Thymus (tissue), 11 donors: ENCODE data around the gene VAC14. TPM values are rescaled to one million over a fixed set of nuclear protein-coding genes. Genes with fewer than 3 reads are reported as not detected.
A peak's percentile ranks its signal among the peaks of the same experiment; 100 is the strongest.

Source experiments
- DNase-seq, 9 donors: peaks; one replicate each; pipeline ENCODE4 v3.0.0-alpha.2; 2013; ENCODE audit warnings: low spot score in 9 of 9, low read depth in 6 of 9, missing footprints in 1 of 9
- H3K27ac ChIP-seq, 2 donors: one replicate each; pipeline ENCODE4 v1.5.1; 2013; ENCODE audit warnings: control low read depth in 1 of 2, low read depth in 1 of 2, low read length in 1 of 2, mild to moderate bottlenecking in 1 of 2, moderate library complexity in 1 of 2
- H3K27me3 ChIP-seq, 2 donors: one replicate each; pipeline ENCODE4 v1.5.1; 2013; ENCODE audit warnings: low read length in 1 of 2; ENCODE audit not compliant: control insufficient read depth in 2 of 2, insufficient read depth in 1 of 2
- H3K36me3 ChIP-seq, 2 donors: one replicate each; pipeline ENCODE4 v1.5.1; 2013; ENCODE audit warnings: low read length in 1 of 2, mild to moderate bottlenecking in 1 of 2, moderate library complexity in 1 of 2; ENCODE audit not compliant: control insufficient read depth in 2 of 2, insufficient read depth in 2 of 2
- H3K4me1 ChIP-seq, 2 donors: one replicate each; pipeline ENCODE4 v1.5.1; 2013; ENCODE audit warnings: low read length in 2 of 2; ENCODE audit not compliant: control insufficient read depth in 2 of 2, insufficient read depth in 2 of 2
- H3K4me3 ChIP-seq, 2 donors: one replicate each; pipeline ENCODE4 v1.5.1; 2013; ENCODE audit warnings: low read length in 2 of 2, control low read depth in 1 of 2, mild to moderate bottlenecking in 1 of 2
- H3K9me3 ChIP-seq, 2 donors: one replicate each; pipeline ENCODE4 v1.5.1; 2013; ENCODE audit warnings: low read length in 1 of 2, mild to moderate bottlenecking in 1 of 2; ENCODE audit not compliant: control insufficient read depth in 2 of 2, insufficient read depth in 1 of 2
- WGBS: extraction: QIAGEN DNeasy Blood & Tissue Kit; methylation state at CpG from one replicate; pipeline ENCODE4 v1.1.7; 2013; 5-methylcytosine and 5-hydroxymethylcytosine counted together
- polyA plus RNA-seq: library from polyadenylated mRNA; stranded (reverse); fragments of 200-250 nt; gene quantifications from one replicate; pipeline ENCODE4 v1.2.3, GENCODE V29; 2013
- total RNA-seq: library from RNA; stranded (reverse); fragments of 120-200 nt; gene quantifications from one replicate; pipeline ENCODE4 v1.2.4, GENCODE V29; 2013
- donor health status: healthy.

Gene VAC14
- total and polyA plus RNA-seq, 2 donors, result 28.7 to 33.1 TPM

GRCh38 chr16:70717065-70717464 lies 83.9 kb downstream of the VAC14 start:
- Histone ChIP-seq H3K4me1 (peaks cover 38 to 42% of the 10 kb centered on the region in 2 donors), H3K27ac (no peak overlapping the region), H3K4me3 (no peak overlapping the region), H3K27me3 (no peaks in the 10 kb centered on the region), H3K36me3 (peaks cover 17% of the 10 kb centered on the region in 2 donors), H3K9me3 (peaks cover 0 to 1% of the 10 kb centered on the region in 2 donors)
- DNase-seq, result no peak
- WGBS, result 99% methylated on average over 9 of the region's 9 CpGs

- H3K27me3 ChIP-seq, result no peaks in the 10 kb centered on the region
- H3K36me3 ChIP-seq, result peaks cover 12 to 14% of the 10 kb centered on the region in 2 donors
- peak overlapping the region in 1 of 2 donors; percentile 63 for H3K27ac ChIP-seq
- peaks cover 44 to 53% of the 10 kb centered on the region in 2 donors for H3K4me1 ChIP-seq
- no peaks in the 10 kb centered on the region for H3K9me3 ChIP-seq
- 87% methylated on average over 6 of the region's 6 CpGs for WGBS
- H3K4me3 ChIP-seq, result no peak overlapping the region
- DNase-seq, result no peak
These were observed 85.0 kb downstream of the VAC14 start for GRCh38 chr16:70715860-70716357.

GRCh38 chr16:70715055-70715858 lies 85.7 kb downstream of the VAC14 start:
- DNase-seq, result no peak
- Histone ChIP-seq H3K4me1 (peaks cover 44 to 60% of the 10 kb centered on the region in 2 donors), H3K27ac (peak overlapping the region; percentile 62 to 63), H3K9me3 (no peaks in the 10 kb centered on the region), H3K4me3 (no peak overlapping the region), H3K36me3 (peaks cover 9 to 11% of the 10 kb centered on the region in 2 donors), H3K27me3 (no peaks in the 10 kb centered on the region)
- WGBS, result 95% methylated on average over 23 of the region's 23 CpGs

DNA sequence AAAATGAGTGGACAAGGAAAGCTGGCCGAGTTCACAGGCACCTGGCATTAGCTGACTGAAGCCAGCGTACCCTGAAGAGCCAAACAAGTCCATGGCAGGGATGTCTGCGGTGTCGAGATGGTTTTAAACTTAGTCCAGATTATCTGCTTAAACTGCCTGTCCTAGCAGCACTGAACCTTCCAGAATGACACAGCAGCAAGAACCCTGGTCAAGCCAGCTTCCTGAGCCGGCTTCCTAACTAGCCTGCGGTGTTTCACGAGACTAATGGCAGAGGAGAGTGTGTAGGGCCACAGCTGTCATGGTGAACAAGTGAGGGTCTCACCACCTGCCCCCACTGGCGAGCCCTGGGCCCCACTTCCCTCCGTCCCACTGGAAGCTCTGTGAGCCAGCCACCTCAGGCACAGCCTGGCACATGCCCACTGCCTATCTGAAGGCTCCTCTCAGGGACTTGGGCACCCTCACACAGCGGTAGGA lies 86.3 kb downstream of the VAC14 start:
- Histone ChIP-seq H3K4me3 (no peak overlapping the region), H3K9me3 (no peaks in the 10 kb centered on the region), H3K27me3 (no peaks in the 10 kb centered on the region), H3K36me3 (peaks cover 5 to 7% of the 10 kb centered on the region in 2 donors), H3K27ac (peak overlapping the region; percentile 61 to 62), H3K4me1 (peaks cover 50 to 66% of the 10 kb centered on the region in 2 donors)
- WGBS, result 91% methylated on average over 10 of the region's 10 CpGs
- DNase-seq, result no peak

- Histone ChIP-seq H3K4me3 (no peak overlapping the region), H3K36me3 (peaks cover 6 to 7% of the 10 kb centered on the region in 2 donors), H3K27me3 (no peaks in the 10 kb centered on the region), H3K4me1 (peaks cover 58 to 74% of the 10 kb centered on the region in 2 donors), H3K27ac (peak overlapping the region in 1 of 2 donors; percentile 55), H3K9me3 (no peaks in the 10 kb centered on the region)
- DNase-seq, result peak in 2 of 9 donors; percentile 51 to 66
- WGBS, result 46% methylated on average over 10 of the region's 10 CpGs
These were observed 87.1 kb downstream of the VAC14 start for GRCh38 chr16:70713824-70714223.

- no peak for DNase-seq
- H3K4me1 ChIP-seq, result peaks cover 63 to 79% of the 10 kb centered on the region in 2 donors
- no peak overlapping the region for H3K4me3 ChIP-seq
- no peaks in the 10 kb centered on the region for H3K9me3 ChIP-seq
- WGBS, result 78% methylated on average over 5 of the region's 5 CpGs
- peak overlapping the region in 1 of 2 donors; percentile 55 for H3K27ac ChIP-seq
- peaks cover 3 to 7% of the 10 kb centered on the region in 2 donors for H3K36me3 ChIP-seq
- H3K27me3 ChIP-seq, result no peaks in the 10 kb centered on the region
These were observed 87.6 kb downstream of the VAC14 start for GRCh38 chr16:70713342-70713741.

DNA sequence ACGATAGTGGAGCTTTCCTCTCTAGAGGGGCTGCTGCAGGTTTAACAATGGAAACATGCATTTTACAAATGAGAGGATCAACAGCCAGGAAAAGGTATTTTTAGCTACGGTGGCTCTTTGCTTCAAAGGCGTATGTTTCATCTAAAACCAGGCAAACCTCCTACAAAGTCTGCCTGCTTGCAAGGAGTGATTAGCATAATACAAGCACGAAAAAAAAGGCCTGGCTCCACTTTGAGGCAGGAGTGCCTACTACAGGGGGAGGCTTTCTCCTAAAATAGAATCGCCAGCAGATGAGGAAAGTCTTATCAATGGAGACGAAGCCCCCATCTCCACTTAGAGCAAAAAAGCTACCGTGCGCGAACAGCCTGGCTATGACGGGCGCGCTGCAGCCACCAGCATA lies 88.0 kb downstream of the VAC14 start:
- H3K9me3 ChIP-seq, result no peaks in the 10 kb centered on the region
- H3K27me3 ChIP-seq, result no peaks in the 10 kb centered on the region
- H3K36me3 ChIP-seq, result peaks cover 3 to 7% of the 10 kb centered on the region in 2 donors
- WGBS, result 71% methylated on average over 12 of the region's 12 CpGs
- peaks cover 67 to 83% of the 10 kb centered on the region in 2 donors for H3K4me1 ChIP-seq
- DNase-seq, result no peak
- H3K27ac ChIP-seq, result peak overlapping the region in 1 of 2 donors; percentile 55
- no peak overlapping the region for H3K4me3 ChIP-seq

DNA sequence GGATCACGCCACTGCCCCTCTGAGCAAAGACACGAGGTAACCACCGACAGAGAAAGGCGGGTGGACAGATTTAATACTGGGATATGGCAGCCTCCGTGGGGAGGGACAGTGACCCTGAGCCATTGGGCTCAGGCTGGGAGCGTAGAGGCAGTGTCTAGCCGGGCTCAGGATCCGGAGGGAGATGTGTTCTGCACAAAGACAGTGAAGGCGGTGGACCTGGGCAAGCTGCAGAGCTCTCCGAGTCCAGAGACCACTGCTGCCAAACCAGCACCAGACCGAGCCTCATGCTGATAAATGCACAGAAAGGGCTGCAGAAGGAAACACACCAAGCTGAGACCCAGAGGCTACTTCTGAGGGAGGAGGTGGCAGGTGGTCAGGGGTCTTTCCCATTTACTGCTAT lies 88.6 kb downstream of the VAC14 start:
- H3K4me1 ChIP-seq, result peaks cover 72 to 89% of the 10 kb centered on the region in 2 donors
- H3K36me3 ChIP-seq, result peaks cover 3 to 7% of the 10 kb centered on the region in 2 donors
- no peak overlapping the region for H3K27ac ChIP-seq
- no peak overlapping the region for H3K4me3 ChIP-seq
- 97% methylated on average over 11 of the region's 11 CpGs for WGBS
- DNase-seq, result no peak
- no peaks in the 10 kb centered on the region for H3K9me3 ChIP-seq
- H3K27me3 ChIP-seq, result no peaks in the 10 kb centered on the region
